Kidney epithelial cell (primary cell): ENCODE results near the gene ARHGEF11. TPM values are rescaled to one million over a fixed set of nuclear protein-coding genes. Genes with fewer than 3 reads are reported as not detected.

Experiments used
- DNase-seq: peaks from one replicate; pipeline ENCODE4 v3.0.0-alpha.2; 2010; ENCODE audit warnings: low read depth
- H3K27me3 ChIP-seq: 2 replicates; pipeline ENCODE4 v1.6.0; 2011; ENCODE audit warnings: low read length; ENCODE audit not compliant: control insufficient read depth, insufficient read depth
- H3K36me3 ChIP-seq: 2 replicates; pipeline ENCODE4 v1.5.1; 2011; ENCODE audit warnings: low read length; ENCODE audit not compliant: control insufficient read depth, insufficient read depth
- H3K4me3 ChIP-seq: 2 replicates; pipeline ENCODE4 v1.5.1; 2011; ENCODE audit warnings: low read depth, mild to moderate bottlenecking, control low read depth, low read length
- CTCF ChIP-seq: IDR thresholded peaks from 2 replicates; pipeline ENCODE4 v1.5.1; 2011; ENCODE audit warnings: mild to moderate bottlenecking, moderate library complexity, low read length, control low read depth, inconsistent platforms; ENCODE audit not compliant: insufficient read depth, poor library complexity, severe bottlenecking
- total RNA-seq: library from RNA; depleted of rRNA; stranded (reverse); fragments of >200 nt; gene quantifications from 2 replicates; pipeline ENCODE4 v1.2.3, GENCODE V29; 2015

ARHGEF11 gene
- total RNA-seq, 1 donor from 2014 or later = 29.2 TPM

DNA sequence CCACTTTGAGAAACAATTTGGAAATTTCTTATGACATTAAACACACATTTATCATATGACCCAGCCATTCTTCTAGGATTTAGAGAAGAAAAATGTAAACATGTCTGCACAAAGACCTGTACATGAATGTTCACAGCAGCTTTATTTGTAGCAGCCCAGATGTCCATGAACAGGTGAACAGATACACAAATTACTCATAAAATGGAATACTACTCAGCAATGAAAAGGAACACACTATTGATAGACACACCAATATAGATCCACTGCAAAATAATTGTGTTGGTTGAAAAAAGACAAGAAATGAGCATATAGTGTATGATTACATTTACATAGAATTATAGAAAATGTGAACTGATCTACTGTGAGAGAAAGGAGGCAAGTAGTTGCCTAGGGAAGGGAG is 26.1 kb downstream of the ARHGEF11 start:
- TF ChIP-seq CTCF = no peak
- Histone ChIP-seq H3K36me3 (no peaks in the 10 kb centered on the region), H3K27me3 (no peaks in the 10 kb centered on the region), H3K4me3 (no peak overlapping the region)
- DNase-seq = no peak

DNA sequence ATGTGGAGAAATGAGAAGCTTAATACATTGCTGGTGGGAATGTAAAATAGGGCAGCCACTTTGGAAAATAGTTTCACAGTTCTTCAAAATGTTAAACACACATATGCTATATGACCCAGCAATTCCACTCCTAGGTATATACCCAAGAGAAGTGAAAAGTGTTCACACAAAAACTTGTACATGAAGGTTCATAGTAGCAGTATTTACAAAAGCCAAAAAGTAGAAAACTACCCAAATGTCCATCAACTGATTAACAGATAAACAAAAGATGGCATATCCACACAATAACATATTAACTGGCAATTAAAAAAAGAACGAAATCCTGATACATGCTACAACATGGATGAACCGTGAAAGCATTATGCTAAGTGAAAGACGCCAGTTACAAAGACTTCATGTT is 33.7 kb downstream of the ARHGEF11 start:
- DNase-seq = no peak
- H3K27me3 ChIP-seq = no peaks in the 10 kb centered on the region
- no peak overlapping the region for H3K4me3 ChIP-seq
- no peak for TF ChIP-seq CTCF
- H3K36me3 ChIP-seq = no peaks in the 10 kb centered on the region

DNA sequence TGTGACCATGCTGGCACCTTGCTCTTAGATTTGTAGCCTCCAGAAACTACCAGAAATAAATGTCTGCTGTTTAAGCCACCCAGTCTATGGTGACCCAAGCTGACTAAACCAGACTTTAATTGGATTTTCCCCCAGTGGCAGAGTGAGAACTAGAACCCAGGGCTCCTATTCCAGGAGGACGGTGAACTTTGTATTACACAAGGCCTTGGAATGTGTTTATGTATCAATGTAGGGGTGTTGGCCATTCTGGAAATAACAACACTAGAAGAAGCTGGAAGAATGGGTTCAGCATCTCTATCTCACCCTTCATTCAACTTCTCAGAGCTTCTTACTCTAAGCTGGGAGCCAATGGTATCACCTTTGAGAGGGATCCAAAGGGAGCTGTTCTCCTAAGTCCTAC is 37.0 kb downstream of the ARHGEF11 start:
- H3K4me3 ChIP-seq = no peak overlapping the region
- H3K27me3 ChIP-seq = no peaks in the 10 kb centered on the region
- H3K36me3 ChIP-seq = no peaks in the 10 kb centered on the region
- DNase-seq = no peak
- TF ChIP-seq CTCF = no peak

- Histone ChIP-seq H3K36me3 (no peaks in the 10 kb centered on the region), H3K27me3 (no peaks in the 10 kb centered on the region)
- TF ChIP-seq CTCF = no peak
These were observed 38.2 kb downstream of the ARHGEF11 start for GRCh38 chr1:157007306-157007705.

DNA sequence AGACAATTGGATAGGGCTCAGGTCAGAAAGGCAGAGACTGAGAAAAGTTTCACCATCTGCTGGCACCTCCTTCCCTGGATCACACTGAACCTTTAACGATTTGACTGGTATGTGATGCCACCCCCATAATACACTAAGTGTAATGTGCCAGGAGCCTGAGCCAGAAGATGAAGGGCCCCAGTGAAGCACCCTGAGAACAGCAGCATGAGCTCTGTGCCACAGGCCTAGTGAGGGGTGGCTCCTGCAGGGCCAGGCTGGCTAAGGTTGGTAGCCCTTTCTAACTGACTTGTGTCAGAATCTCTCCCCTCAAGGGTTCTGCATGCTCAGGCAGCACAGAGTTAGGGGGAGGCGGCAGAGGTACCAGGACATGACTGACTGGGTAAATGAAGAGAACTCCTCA is 38.9 kb downstream of the ARHGEF11 start:
- H3K4me3 ChIP-seq = no peak overlapping the region
- no peaks in the 10 kb centered on the region for H3K36me3 ChIP-seq
- no peak for TF ChIP-seq CTCF
- H3K27me3 ChIP-seq = no peaks in the 10 kb centered on the region
- DNase-seq = no peak

More at GRCh38 chr1:157007306-157007705, 38.2 kb downstream of the ARHGEF11 start:
- H3K4me3 ChIP-seq = no peak overlapping the region
- no peak for DNase-seq

GRCh38 chr1:157005965-157006364 is 39.6 kb downstream of the ARHGEF11 start:
- DNase-seq = no peak
- Histone ChIP-seq H3K27me3 (no peaks in the 10 kb centered on the region), H3K4me3 (no peak overlapping the region), H3K36me3 (no peaks in the 10 kb centered on the region)
- no peak for TF ChIP-seq CTCF
